K562 (cell line): ENCODE data around the gene NEB. TPM values are rescaled to one million over a fixed set of nuclear protein-coding genes. Genes with fewer than 3 reads are reported as not detected.

Source experiments
- ATF1 ChIP-seq, 2 experiments: fragments of 450-650 bp in 1 of 2; IDR thresholded peaks; 2 replicates each; pipeline ENCODE4 v1.6.1; 2016; ENCODE audit warnings: missing compliant biosample characterization in 1 of 2, missing genetic modification characterization in 1 of 2
- CTCF ChIP-seq, 3 experiments: IDR thresholded peaks in 2 of 3; conservative IDR thresholded peaks in 1 of 3; 2 replicates each; pipeline ENCODE4 v1.5.1; 2011 to 2012; ENCODE audit warnings: low read length in 3 of 3, mild to moderate bottlenecking in 3 of 3, control low read depth in 2 of 3, improper control_type of control experiment in 1 of 3, inconsistent platforms in 1 of 3, low read depth in 1 of 3, mixed read lengths in 1 of 3, moderate library complexity in 1 of 3; ENCODE audit not compliant: insufficient read depth in 2 of 3
- ESRRA ChIP-seq: fragments of 450-650 bp; IDR thresholded peaks from 2 replicates; pipeline ENCODE4 v1.6.1; 2014; ENCODE audit warnings: low read depth, mild to moderate bottlenecking, moderate library complexity, borderline replicate concordance
- HDAC1 ChIP-seq, 2 experiments: fragments of 450-650 bp; IDR thresholded peaks; 2 replicates each; pipeline ENCODE4 v1.6.1; 2016 to 2017; ENCODE audit warnings: inconsistent platforms in 1 of 2, mild to moderate bottlenecking in 1 of 2, moderate library complexity in 1 of 2
- KHSRP ChIP-seq: fragments of 450-650 bp; IDR thresholded peaks from 2 replicates; pipeline ENCODE4 v1.6.1; 2017
- MNT ChIP-seq, 2 experiments: fragments of 450-650 bp; conservative IDR thresholded peaks; 2 replicates each; pipeline ENCODE4 v1.6.1; 2017; ENCODE audit warnings: mild to moderate bottlenecking in 2 of 2, moderate library complexity in 2 of 2
- MYC ChIP-seq, 2 experiments: fragments of 250-450 bp in 1 of 2; sonication (Bioruptor Pico) in 1 of 2; IDR thresholded peaks; 2 replicates each; pipeline versions ENCODE4 v1.5.1 to v1.6.1; 2012 to 2021; ENCODE audit warnings: low read depth in 2 of 2, borderline replicate concordance in 1 of 2, improper control_type of control experiment in 1 of 2, low read length in 1 of 2, mild to moderate bottlenecking in 1 of 2, moderate library complexity in 1 of 2
- NCOA6 ChIP-seq: fragments of 450-650 bp; IDR thresholded peaks from 2 replicates; pipeline ENCODE4 v1.6.1; 2017; ENCODE audit warnings: mild to moderate bottlenecking
- RCOR1 ChIP-seq, 2 experiments: IDR thresholded peaks; 2 replicates each; pipeline ENCODE4 v1.6.1; 2012; ENCODE audit warnings: low read depth in 2 of 2, low read length in 2 of 2, borderline replicate concordance in 1 of 2, improper control_type of control experiment in 1 of 2
- SMAD4 ChIP-seq: fragments of 250-450 bp; sonication (Bioruptor Pico); conservative IDR thresholded peaks from 2 replicates; pipeline ENCODE4 v1.8.0; 2021; ENCODE audit warnings: inconsistent platforms, mild to moderate bottlenecking, moderate library complexity
- ZNF551 ChIP-seq: fragments of 250-450 bp; sonication (Bioruptor Pico); IDR thresholded peaks from 2 replicates; pipeline ENCODE4 v1.5.0; 2021; ENCODE audit warnings: mild to moderate bottlenecking, moderate library complexity
- ZNF589 ChIP-seq: fragments of 200-800 bp; sonication (Bioruptor generic); IDR thresholded peaks from 2 replicates; pipeline ENCODE4 v1.6.1; 2016; ENCODE audit warnings: low read depth, missing genetic modification characterization, missing compliant biosample characterization
- polyA plus RNA-seq, 8 experiments: library from polyadenylated mRNA; depleted of rRNA in 4 of 8; stranded (reverse) in 5 of 8; unstranded in 3 of 8; fragments of >200 nt; fragmentation: Nextera tagmentation in 2 of 8; fragmentation: Illumina TruSeq in 1 of 8; extraction: Ambion mirVana in 2 of 8; extraction: Trizol in 1 of 8; gene quantifications; 2 replicates each; pipeline versions ENCODE4 v1.2.1 to v1.2.3, GENCODE V29; 2011 to 2014; ENCODE audit warnings: inconsistent platforms in 1 of 8, missing spikeins in 1 of 8
- total RNA-seq, 7 experiments: library from RNA; depleted of rRNA in 6 of 7; stranded (reverse); fragments of >200 nt in 6 of 7; fragmentation: Illumina TruSeq in 2 of 7; extraction: Trizol in 2 of 7; gene quantifications; 2 replicates each; pipeline versions ENCODE4 v1.2.1 to v1.2.3, GENCODE V29; 2011 to 2021; ENCODE audit warnings: low replicate concordance in 1 of 7

Gene NEB
- total and polyA plus RNA-seq, 9 of the 15 experiments (the other 6 are each of a cell fraction or from before 2014, with no cell fraction given) = 1.7 to 3.8 (median 2.9) TPM

GRCh38 chr2:151619337-151619989 is 114.8 kb downstream of the NEB start (continued):
- TF ChIP-seq NCOA6 = no peak
- no peak for TF ChIP-seq ATF1 (CRISPR knock-in tag; IDR thresholded peaks at IDR 0.05)
- TF ChIP-seq ATF1 (tag; IDR thresholded peaks at IDR 0.05) = peak; percentile 92
- peak; percentile 89 for TF ChIP-seq ZNF589 (CRISPR knock-in tag)
- peak in 1 of 2 experiments; percentile 72; a peak in 2 of 4 replicates for TF ChIP-seq RCOR1 (IDR thresholded peaks at IDR 0.05; ENCODE audit: borderline replicate concordance in 1 of 2, low read depth in 2 of 2, low read length in 2 of 2)
- TF ChIP-seq ZNF551 (CRISPR knock-in tag) = no peak
- no peak for TF ChIP-seq MYC (IDR thresholded peaks at IDR 0.05; ENCODE audit: low read depth, low read length)
- TF ChIP-seq MYC (CRISPR knock-in tag; IDR thresholded peaks at IDR 0.05; ENCODE audit: borderline replicate concordance, low read depth) = no peak
- peak; percentile 28 to 54 (median 47); a peak in 5 of 6 replicates for TF ChIP-seq CTCF (IDR thresholded peaks at IDR 0.05 in 2 of 3, conservative IDR thresholded peaks at IDR 0.05 in 1 of 3; ENCODE audit: insufficient read depth in 2 of 3, low read depth in 1 of 3, low read length in 3 of 3)
- 0 out of 2 replicates have a peak, but pooled peaks have one; percentile 54 for TF ChIP-seq SMAD4 (CRISPR knock-in tag)
- 0 out of 4 replicates have a peak, but pooled peaks of 1 of the 2 experiments have one; percentile 15 for TF ChIP-seq MNT (conservative IDR thresholded peaks at IDR 0.05)
- TF ChIP-seq KHSRP = peak; percentile 46; the same call in 1 of the 2 replicates
- no peak for TF ChIP-seq HDAC1 (IDR thresholded peaks at IDR 0.05)
- TF ChIP-seq ESRRA = 0 out of 2 replicates have a peak, but pooled peaks have one; percentile 36
